Mucosa of gallbladder (tissue), 1 donor: ENCODE data around the gene TLE4. TPM values are rescaled to one million over a fixed set of nuclear protein-coding genes. Genes with fewer than 3 reads are reported as not detected.
"Not testable (repeated sequence)": the region's sequence is repeated elsewhere in the genome, so short reads cannot be mapped to it uniquely, and the experiment has no call there.

ENCODE experiments used
- DNase-seq: peaks from one replicate; pipeline ENCODE4 v3.0.0-alpha.2; 2020; ENCODE audit warnings: low spot score
- total RNA-seq: library from RNA; stranded (reverse); gene quantifications from one replicate; pipeline ENCODE4 v1.2.1, GENCODE V29; 2021
- donor health status: DM: no; HTN: no; CAD: no.

TLE4 gene
- total RNA-seq, 1 donor from 2014 or later: 47.9 TPM

- DNase-seq: no peak
These were observed 31.6 kb downstream of the TLE4 start for GRCh38 chr9:79603222-79603920.

DNA sequence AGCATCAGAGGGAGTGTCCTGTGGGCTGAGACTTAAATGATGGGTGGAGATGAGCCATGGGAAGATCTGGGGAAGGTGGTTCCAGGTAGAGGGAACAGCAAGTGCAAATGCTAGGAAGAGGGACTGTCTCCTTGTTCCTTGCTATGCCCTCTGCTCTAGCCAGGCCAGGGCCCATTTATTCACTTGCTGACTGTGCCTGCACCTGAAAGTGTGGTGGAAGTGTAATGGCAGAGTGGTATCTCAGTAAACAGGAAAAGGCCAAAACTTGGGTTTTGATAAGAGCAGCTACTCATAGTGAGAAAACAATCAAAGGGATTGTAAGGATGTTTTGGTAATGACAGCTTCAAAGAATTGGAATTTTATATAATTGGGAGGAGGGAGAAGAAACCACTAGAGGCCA, 32.4 kb downstream of the TLE4 start:
- DNase-seq: no peak

GRCh38 chr9:79604921-79605562, 33.3 kb downstream of the TLE4 start:
- no peak for DNase-seq

DNA sequence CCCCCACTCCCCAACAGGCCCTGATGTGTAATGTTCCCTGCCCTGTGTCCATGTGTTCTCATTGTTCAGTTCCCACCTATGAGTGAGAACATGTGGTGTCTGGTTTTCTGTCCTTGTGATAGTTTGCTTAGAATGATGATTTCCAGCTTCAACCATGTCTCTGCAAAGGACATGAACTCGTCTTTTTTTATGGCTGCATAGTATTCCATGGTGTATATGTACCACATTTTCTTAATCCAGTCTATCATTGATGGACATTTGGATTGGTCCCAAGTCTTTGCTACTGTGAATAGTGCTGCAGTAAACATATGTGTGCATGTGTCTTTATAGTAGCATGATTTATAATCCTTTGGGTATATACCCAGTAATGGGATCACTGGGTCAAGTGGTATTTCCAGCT, 34.8 kb downstream of the TLE4 start:
- DNase-seq: not testable (repeated sequence)

GRCh38 chr9:79609468-79610018, 37.8 kb downstream of the TLE4 start:
- no peak for DNase-seq

DNA sequence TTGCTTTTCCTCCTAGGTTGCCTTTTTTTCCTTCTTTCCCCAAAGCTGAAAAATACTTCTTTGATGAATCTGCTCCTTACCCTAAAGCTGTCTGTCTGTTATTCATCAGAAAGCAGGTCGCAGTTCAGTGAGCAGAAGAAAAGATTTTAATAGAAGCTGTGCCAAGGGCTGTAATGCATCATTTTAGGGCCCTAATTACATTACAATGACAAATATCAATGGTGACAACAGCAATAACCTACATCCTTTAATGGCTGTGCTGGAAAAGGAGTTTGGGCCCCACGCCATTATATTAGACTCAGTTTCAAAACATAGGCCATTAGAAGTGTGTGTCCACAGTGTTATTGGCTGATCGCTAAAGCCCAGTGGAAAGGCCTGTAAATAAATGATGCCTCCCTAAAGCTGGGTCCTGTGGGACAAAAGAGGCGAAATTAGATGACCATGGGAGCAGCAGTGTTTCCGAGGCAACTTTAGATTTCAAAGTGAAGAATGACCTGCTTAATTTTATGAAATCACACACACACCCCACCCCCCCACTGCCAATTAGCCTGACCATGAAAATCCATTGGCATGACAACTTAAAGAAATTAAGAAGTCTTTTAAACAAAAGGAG, 38.4 kb downstream of the TLE4 start:
- no peak for DNase-seq

- DNase-seq: no peak
These were observed 39.2 kb downstream of the TLE4 start for GRCh38 chr9:79610791-79611614.

- DNase-seq: no peak
These were observed 41.4 kb downstream of the TLE4 start for GRCh38 chr9:79613145-79613544.

GRCh38 chr9:79615038-79615437, 43.3 kb downstream of the TLE4 start:
- no peak for DNase-seq

GRCh38 chr9:79616013-79616412, 44.2 kb downstream of the TLE4 start:
- no peak for DNase-seq

GRCh38 chr9:79616971-79617370, 45.2 kb downstream of the TLE4 start:
- no peak for DNase-seq

- DNase-seq: peak; percentile 21
These were observed 45.6 kb downstream of the TLE4 start for GRCh38 chr9:79617395-79617794.

GRCh38 chr9:79619930-79620329, 48.2 kb downstream of the TLE4 start:
- no peak for DNase-seq

GRCh38 chr9:79621916-79622575, 50.3 kb downstream of the TLE4 start:
- DNase-seq: no peak

DNA sequence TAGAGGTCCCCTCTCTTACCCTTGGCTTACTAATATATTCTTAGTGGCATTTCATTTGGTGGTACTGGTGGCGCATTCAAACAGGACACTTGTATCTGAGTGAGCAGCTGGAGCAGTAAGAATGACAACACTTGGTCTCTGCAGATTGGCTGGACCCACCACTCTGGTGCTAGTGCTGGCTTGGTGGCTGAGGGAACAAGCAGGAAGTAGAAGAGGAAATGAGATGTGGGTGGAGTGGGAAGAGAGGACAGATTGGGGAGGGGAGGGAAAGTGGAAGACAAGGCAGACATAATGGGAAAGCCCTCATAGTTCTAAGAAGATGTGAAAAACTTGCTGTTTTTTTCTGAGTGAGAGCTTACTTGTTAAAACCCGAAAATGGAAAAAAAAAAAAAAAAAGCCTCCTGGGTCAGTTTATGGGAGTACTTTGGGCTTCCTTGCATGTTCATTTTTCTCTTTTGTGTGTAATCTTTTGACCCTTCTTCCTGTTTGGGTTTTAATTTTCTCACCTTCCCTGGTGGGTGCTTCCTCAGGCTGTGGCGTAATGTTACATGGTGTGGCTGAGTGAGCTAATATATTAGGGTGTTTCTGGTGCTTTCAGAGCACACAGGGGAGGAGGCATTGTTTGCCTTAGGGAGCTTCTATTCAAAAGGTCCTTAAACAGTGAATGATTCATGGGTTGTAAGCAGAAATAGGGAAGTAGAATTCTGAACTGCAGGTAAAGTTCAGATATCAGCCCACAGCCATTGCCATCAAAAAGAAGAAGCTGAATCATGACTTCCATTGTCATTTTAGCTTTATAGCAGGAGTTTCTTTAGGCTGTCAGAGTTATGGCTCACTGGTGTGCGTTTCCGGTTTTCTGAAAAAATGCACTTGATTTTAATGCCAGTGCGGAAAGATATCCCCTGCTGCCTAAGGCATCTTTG, 52.3 kb downstream of the TLE4 start:
- DNase-seq: peak; percentile 21

DNA sequence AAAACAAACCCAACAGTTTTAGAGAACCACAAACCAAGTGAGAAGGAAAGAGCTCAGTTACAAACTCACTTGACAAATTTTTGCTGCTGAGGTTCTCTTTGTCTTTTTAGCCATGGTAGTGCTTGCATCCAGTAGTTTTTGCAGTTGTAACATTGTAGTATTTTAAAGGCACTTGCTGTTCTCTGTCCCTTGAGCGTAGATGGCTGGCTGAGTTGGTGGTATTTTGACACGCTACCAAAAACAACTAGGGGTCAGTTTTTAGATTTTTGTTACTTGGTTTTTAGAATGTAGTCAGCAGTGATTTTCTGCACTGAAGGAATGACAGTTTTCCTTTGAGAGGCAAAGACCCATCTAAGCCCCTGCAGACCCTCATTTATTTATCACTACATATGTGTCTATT, 58.0 kb downstream of the TLE4 start:
- no peak for DNase-seq

DNA sequence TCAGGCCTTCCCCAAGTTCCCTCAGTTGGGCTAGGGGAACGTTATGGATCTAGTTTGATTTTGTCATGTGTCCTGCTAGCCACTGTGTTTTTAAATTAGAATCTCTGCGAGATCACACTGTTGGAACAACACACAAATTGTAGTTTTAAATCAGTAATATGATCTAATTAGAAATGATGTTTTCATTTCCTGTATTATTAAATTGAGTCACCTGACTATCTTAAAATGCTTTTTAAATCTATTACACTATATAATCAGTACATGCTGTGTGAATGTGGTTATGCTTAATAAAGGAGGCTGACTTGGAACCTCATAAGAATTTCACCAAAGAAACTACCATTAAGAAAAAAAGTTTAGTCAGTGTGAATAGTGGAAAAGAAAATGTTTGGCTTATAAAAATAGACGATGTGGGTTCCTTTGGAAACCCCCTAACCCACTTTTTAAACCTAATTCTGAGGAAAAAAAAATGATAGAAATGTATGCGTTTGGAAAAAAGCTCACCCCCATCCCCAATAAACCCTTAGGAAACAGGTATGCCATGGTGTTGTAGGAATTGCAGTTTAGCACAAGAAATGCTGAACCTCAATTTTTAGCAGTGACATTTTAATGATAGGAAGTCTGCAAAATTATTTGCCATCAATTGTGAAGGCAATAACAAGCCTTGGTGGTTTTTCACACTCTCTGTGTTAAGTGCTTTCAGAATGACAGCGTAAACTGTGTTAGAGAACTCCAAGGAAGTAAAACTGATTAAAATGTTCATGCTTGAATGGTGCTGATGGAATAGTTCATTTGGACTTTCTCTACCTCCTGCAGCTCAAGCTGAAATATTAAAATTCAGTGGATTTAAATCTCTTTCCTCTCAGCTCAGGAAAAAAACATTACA, 59.0 kb downstream of the TLE4 start:
- DNase-seq: no peak

GRCh38 chr9:79632060-79632459, 60.3 kb downstream of the TLE4 start:
- DNase-seq: no peak

DNA sequence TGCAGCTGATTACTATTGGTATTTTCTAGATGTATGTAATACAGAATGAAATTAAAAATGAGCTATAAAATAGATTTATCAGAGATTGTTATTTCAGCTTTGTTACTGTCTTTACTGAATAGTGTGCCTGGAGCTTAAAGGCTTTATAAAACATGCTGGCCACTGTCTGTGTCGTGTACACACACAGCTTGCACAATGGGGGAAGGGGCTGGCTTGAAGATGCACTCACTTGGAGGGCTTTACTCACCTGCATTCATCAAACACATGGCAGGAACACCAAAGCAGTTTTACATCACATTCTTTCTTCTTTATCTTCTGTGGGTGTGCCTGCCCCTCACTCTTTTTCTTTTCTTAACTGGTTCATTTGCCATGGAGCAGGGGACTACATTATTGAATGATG, 60.9 kb downstream of the TLE4 start:
- DNase-seq: no peak
